HG03469 (cell line): ENCODE results near the gene ZNF557.

Experiments
- ATAC-seq: cut with Tn5 transposase; IDR thresholded peaks from one replicate; pipeline ENCODE4 v1.9.1; 2021; ENCODE audit warnings: mild to moderate bottlenecking, moderate library complexity, moderate number of reproducible peaks; ENCODE audit not compliant: unreplicated experiment

The ZNF557 gene

GRCh38 chr19:7124782-7125181, 55.3 kb downstream of the ZNF557 start:
- ATAC-seq, result no peak

- no peak for ATAC-seq
Observed at GRCh38 chr19:7125221-7125620, 55.7 kb downstream of the ZNF557 start.

GRCh38 chr19:7126132-7126531, 56.6 kb downstream of the ZNF557 start:
- no peak for ATAC-seq

GRCh38 chr19:7130043-7130442, 60.5 kb downstream of the ZNF557 start:
- no peak for ATAC-seq

- no peak for ATAC-seq
Observed at GRCh38 chr19:7132054-7132453, 62.6 kb downstream of the ZNF557 start.

- ATAC-seq, result no peak
Observed at GRCh38 chr19:7137120-7137519, 67.6 kb downstream of the ZNF557 start.
